ENCODE data around the gene MCM3AP.

MCM3AP gene

DNA sequence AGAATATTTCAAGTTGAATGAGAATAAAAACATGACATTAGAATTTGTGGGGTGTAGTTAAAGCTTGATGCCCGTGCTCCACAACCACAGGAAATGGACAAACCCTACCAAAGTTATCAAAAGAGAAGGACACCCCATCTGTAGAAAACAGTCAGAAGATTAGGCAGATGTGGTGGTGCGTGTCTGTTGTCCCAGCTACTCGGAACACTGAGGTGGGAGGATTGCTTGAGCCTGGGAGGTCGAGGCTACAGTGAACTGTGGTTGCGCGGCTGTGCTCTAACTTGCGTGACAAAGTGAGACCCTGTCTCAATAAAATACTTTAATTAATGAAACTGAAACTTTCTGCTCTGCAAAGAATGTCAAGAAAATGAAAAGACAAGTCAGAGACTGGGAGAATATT is 99.7 kb downstream of the MCM3AP start:
- DNase-seq (ENCODE audit: low read depth) = no peak

Data from stimulated activated CD8-positive, alpha-beta memory T cell treated with anti-CD3 and anti-CD28 coated beads, Interleukin-7, amount 100 ng/mL, for 24 hours (primary cell).